Esophagus squamous epithelium (tissue), 4 donors: Measurements from ENCODE around the gene PTP4A1.

Source experiments
- CTCF ChIP-seq, 6 experiments: fragments of 450-650 bp in 4 of 6; fragments of 200-600 bp in 2 of 6; sonication (generic) in 2 of 6; IDR thresholded peaks; one replicate each; pipeline ENCODE4 v1.5.1; 2016 to 2019; ENCODE audit warnings: antibody characterized with exemption in 6 of 6, mild to moderate bottlenecking in 4 of 6, moderate library complexity in 4 of 6
- POLR2A ChIP-seq, 4 donors: fragments of 450-650 bp; IDR thresholded peaks; one replicate each; pipeline ENCODE4 v1.6.1; 2017; ENCODE audit warnings: antibody characterized with exemption in 4 of 4, mild to moderate bottlenecking in 4 of 4, moderate library complexity in 3 of 4

GRCh38 chr6:63589952-63590411 lies 17.7 kb downstream of the PTP4A1 start:
- no peak for TF ChIP-seq CTCF (IDR thresholded peaks at IDR 0.05)
- no peak for TF ChIP-seq POLR2A (IDR thresholded peaks at IDR 0.05)
